G401 (cell line): ENCODE data around the gene PJVK. TPM values are rescaled to one million over a fixed set of nuclear protein-coding genes. Genes with fewer than 3 reads are reported as not detected.
A peak's percentile ranks its signal among the peaks of the same experiment; 100 is the strongest.
"Not testable (repeated sequence)": the region's sequence is repeated elsewhere in the genome, so short reads cannot be mapped to it uniquely, and the experiment has no call there.

ENCODE experiments used
- DNase-seq: peaks from one replicate; pipeline ENCODE4 v3.0.0-alpha.2; 2015; ENCODE audit warnings: low spot score
- in situ Hi-C: cut with HindIII; loops from 2 replicates; pipeline ENCODE4 v1.10.0; 2016; ENCODE audit warnings: low sequenced_read_pairs, mixed read lengths
- total RNA-seq: library from RNA; depleted of rRNA; stranded (reverse); fragments of >200 nt; shearing (Covaris generic); gene quantifications from 2 replicates; pipeline ENCODE4 v1.2.3, GENCODE V29; 2014; rRNA removed

PJVK gene, protein sequence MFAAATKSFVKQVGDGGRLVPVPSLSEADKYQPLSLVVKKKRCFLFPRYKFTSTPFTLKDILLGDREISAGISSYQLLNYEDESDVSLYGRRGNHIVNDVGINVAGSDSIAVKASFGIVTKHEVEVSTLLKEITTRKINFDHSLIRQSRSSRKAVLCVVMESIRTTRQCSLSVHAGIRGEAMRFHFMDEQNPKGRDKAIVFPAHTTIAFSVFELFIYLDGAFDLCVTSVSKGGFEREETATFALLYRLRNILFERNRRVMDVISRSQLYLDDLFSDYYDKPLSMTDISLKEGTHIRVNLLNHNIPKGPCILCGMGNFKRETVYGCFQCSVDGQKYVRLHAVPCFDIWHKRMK
- total RNA-seq = 0.98 and 3.4 TPM in 2 replicates

DNA sequence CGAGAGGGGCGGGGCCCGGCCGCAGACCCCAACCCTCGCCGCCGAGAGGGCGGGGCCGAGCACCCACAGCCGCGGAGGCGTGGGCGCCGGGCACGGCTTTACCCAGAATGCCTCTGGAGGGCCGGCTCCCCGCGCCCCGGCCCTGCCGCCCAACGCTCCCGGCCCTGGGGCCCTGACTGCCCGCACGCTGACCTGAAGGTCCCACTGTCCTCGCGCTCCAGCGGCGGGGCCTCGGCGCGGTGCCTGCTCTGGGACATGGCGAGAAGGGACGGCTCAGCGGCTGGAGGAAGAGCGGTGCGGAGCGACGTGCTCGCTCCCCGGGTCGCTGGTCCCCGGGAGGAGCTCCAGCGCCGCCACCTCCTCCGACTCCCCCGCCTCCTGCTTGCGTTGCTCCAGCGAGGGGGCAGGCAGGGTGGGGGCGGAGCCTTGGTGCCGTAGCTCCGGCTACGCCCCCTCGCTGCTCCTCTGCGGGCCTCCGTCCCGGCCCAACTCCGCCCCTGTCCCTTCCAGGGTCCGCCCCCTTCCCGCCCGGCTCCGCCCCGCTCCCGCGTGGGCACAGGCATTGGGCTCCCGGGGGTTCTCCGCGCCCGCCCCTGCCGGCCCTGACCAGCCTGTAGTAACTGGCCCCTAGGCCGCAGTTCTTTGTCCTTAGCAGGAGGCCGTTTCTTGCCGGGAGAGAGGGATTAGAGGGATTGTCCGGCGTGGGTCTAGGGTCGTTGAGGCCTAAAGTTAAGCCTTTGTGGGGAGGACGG, at the start of gene PJVK, which contains the start of gene PRKRA:
TSS of gene PJVK (plus strand) at position 605 of the 752 bp plus-strand sequence. CDS start 2,032 bp downstream, outside the sequence.
TSS of gene PRKRA (minus strand) at position 402 of the 752 bp plus-strand sequence. CDS start at position 257, 145 bp downstream.
- in situ Hi-C loops = no loop called here
- peak; percentile 98 for DNase-seq

GRCh38 chr2:178401994-178402437, 49.2 kb upstream of the PJVK start:
- no peak for DNase-seq
- in situ Hi-C loops = no loop called here

DNA sequence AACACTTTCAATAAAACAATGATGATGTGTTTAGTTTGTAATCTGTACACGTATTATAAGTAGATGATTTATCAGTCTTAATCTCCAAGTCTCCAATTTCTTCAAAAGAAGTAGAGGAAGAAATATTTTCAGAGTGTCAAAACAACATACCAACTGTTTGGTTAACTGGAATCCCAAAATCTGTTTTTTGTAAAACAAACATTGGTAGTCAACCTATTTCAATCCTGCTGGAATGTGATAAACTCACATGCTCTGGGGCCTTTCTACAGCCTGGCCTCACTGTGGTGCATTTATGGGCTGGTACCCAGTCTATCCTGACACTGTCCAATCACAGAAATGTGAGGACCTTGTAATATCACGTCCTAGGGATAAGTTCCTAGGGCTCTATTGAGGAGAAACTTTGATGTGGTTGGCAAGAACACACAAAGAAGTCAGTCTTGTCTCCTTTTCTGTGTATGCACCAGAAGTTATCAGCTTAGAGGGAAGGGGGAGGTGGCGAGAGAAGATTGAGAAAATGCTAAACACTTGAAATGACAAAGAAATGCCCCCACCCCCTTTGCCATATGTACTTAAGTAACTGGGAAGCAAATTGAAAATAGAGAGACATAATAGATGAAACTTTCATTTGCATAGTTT, 47.4 kb upstream of the PJVK start:
- DNase-seq = no peak
- in situ Hi-C loops = no loop called here

DNA sequence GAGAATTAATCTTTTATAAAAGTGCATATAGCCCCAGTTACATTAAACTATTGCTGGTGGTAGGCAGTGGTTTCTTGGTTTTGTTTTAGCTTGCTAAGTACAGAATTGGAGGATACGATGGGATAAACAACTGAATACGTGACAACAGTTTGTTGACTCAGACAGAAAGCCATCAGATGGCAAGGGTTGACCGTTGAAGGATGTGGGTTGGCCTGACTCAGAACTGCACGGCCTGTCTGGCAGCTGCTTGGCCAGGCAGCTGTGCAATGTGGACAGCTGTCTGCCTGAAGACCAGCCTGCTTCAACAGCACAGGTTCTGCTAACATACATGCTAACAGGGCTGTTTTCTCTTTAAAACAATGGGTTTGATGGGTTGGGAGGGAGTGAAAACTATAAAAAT, 46.8 kb upstream of the PJVK start:
- DNase-seq = no peak
- in situ Hi-C loops = no loop called here

- DNase-seq = no peak
- in situ Hi-C loops = no loop called here
Measured at GRCh38 chr2:178409261-178409660, 41.9 kb upstream of the PJVK start.

DNA sequence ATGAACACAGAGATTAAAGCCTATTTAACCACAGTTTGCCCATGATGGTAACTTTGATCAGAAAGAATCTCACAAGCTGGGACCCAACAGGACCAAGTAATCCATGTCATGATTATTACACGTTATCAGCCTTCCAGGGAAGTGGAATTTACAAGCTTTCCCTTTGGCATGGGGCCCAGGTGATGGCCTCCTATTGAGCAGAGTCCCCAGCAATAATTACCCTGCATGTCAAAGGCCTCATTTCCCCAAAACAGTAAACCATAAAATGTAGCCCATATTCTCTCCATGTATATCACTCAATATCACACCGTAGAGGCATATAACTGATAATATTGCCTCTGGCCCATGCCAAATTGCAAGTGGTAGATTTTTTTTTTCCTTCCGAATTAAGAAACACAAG, 39.1 kb upstream of the PJVK start:
- in situ Hi-C loops = no loop called here

GRCh38 chr2:178412453-178412852, 38.7 kb upstream of the PJVK start:
- in situ Hi-C loops, DNase-seq: not testable (repeated sequence)

More for the DNA sequence above, 39.1 kb upstream of the PJVK start:
- no peak for DNase-seq

DNA sequence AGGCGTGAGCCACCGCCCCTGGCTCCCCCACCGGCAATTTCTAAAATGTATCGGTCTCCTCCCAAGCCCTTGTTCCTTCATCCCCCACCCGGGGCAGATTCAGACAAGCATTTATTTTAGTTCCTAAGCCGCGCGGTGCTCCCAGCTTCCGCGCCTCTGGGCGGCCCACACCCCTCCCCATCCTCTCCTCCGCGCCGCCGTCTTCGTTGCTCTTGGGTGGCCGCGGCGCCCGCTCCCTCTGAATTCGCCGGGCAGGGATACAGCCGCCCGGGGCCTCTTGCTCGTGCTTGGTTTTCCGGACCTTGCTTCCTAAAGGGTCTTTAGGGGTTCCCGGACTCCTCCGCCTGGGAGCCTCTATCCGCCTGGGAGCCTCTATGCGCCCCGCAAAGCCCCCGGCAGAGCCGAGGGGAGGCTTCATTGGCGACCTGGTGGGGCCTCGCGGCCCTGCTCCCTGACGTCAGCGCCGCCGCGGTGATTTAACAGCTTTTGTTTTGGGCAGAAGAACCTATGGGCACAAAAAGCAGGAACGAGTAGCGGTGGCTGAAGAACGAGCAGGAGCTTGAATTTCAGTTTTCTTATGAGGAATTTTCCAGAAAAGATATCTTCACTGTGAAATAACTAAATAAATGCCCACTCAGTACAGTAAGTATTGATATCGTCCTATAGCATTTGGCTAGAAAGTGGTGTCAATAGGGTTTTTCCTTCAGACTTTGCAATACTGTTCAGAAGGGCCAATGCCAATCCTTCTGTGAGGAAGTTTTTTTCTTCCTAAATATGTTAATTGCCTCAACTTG, 37.5 kb upstream of the PJVK start:
- in situ Hi-C loops = no loop called here

GRCh38 chr2:178414266-178415247, 36.6 kb upstream of the PJVK start:
- DNase-seq = peak; percentile 96
- in situ Hi-C loops = no loop called here

More for the DNA sequence above, 37.5 kb upstream of the PJVK start:
- peak; percentile 82 for DNase-seq

DNA sequence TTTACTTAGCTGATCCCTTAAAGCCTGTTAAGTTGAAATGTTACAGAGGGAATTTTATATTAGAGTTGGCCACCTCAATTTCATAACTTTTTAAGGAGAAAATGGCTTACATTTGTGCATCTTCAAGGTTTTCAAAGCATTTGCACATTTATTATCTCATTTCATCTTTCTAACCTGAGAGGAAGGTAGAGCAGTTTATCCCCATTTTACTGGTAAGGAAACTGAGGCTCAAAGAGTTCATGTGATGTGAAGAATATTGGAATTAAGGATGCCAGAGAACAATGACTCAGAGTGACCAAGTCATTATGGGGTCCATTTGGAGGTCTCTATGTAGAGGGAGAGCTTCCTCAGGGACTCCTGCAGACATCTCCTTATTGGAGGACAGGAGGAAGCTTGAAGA, 35.2 kb upstream of the PJVK start:
- in situ Hi-C loops = no loop called here
- no peak for DNase-seq

GRCh38 chr2:178417916-178418315, 33.3 kb upstream of the PJVK start:
- no peak for DNase-seq
- in situ Hi-C loops = no loop called here

GRCh38 chr2:178418426-178418825, 32.8 kb upstream of the PJVK start:
- in situ Hi-C loops = no loop called here
- no peak for DNase-seq

GRCh38 chr2:178419123-178419522, 32.1 kb upstream of the PJVK start:
- DNase-seq = peak; percentile 25
- in situ Hi-C loops = no loop called here

DNA sequence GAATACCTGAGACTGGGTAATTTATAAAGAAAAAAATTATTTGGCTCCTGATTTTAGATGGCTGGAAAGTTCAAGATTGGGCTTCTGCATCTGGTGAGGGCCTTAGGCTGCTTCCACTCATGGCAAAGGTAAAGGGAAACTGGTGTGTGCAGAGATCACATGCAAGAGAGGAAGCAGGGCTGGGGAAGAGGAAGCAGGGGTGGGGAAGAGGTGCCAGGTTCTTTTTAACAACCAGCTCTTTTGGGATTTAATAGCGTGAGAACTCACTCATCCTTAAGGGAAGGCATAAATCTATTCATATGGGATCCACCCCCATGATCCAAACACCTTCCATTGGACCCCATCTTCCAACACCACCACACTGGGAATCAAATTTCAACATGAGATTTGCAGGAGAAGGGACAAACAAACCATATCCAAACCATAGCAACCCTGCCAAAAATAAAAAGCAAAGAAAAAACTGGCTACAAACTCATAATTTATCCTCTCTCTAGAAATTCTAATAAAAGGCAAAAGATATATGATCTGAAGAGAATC, 30.6 kb upstream of the PJVK start:
- no peak for DNase-seq
- in situ Hi-C loops = no loop called here

DNA sequence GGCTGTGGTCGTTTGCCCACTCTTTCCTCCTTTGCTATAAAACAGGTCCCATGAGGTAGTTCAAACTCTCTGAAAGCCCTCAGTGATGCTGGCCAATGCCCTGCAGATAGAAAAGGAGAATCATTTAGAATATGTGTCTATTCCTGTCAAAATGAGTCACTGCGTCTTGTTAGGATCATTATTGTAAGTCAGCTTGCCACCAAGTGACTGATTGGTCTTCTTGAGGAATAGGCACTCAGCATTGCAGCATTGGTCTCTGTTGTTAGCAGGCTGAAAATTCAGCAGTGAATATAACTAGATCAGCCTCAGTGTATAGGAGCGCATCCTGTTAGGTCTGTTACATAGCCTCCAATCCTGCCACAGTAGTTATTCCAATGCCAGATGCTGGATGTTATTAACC, 29.1 kb upstream of the PJVK start:
- in situ Hi-C loops = no loop called here
- DNase-seq = no peak

DNA sequence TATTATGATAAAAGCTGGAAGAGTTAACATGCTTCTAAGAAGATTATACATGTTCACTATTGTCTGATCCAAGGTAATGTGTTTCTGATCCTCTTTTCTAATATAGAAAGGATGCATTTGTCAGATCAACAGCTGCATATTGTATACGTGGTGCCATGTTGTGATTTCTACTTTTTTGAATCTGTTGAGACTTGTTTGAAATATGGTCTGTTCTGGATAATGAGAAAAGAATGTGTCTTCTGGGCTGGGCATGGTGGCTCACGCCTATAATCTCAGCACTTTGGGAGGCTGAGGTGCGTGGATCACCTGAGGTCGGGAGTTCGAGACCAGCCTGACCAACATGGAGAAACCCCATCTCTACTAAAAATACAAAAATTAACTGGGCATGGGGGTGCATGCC, 27.4 kb upstream of the PJVK start:
- DNase-seq, in situ Hi-C loops: not testable (repeated sequence)

- no peak for DNase-seq
- in situ Hi-C loops = no loop called here
Measured at GRCh38 chr2:178425255-178425827, 25.8 kb upstream of the PJVK start.
